HCT116 (cell line): ENCODE data around the gene USP24. TPM values are rescaled to one million over a fixed set of nuclear protein-coding genes. Genes with fewer than 3 reads are reported as not detected.

Experiments
- ATAC-seq: fragments of 200-7000 bp; cut with Tn5 transposase; 2 replicates; pipeline ENCODE4 v1.9.1; 2020; ENCODE audit warnings: mild to moderate bottlenecking, moderate library complexity
- BruUV-seq: library from RNA; stranded (reverse); fragments of 400-500 nt; replicated peaks from 2 replicates; lab custom pipeline; 2021; lab: Mats Ljungman, UMichigan
- CTCF ChIA-PET: fragments of 300-600 bp; sonication (Branson Sonifier 250); formaldehyde crosslinking; loops from one replicate; lab custom pipeline; 2021; ENCODE audit warnings: antibody characterized with exemption; lab: Charles Lee
- POLR2A ChIA-PET: fragments of 300-600, 350-600 bp; sonication (Branson Sonifier 250); formaldehyde crosslinking; loops from one replicate; lab custom pipeline; 2021; ENCODE audit warnings: antibody characterized with exemption; lab: Charles Lee
- RAD21 ChIA-PET, 2 experiments: fragments of 300-600 bp; sonication (Branson Sonifier 250); formaldehyde crosslinking; loops; one replicate each; lab custom pipeline; 2023; ENCODE audit warnings: low total read pairs in 2 of 2; ENCODE audit not compliant: uncharacterized antibody in 2 of 2, unreplicated experiment in 2 of 2, low non-redundant PET in 1 of 2; lab: Charles Lee
- DNase-seq: peaks from one replicate; pipeline ENCODE4 v3.0.0-alpha.2; 2010; ENCODE audit warnings: low read depth, low spot score
- H2AFZ ChIP-seq: fragments of 200-600 bp; shearing (Covaris generic), sonication (generic); 2 replicates; pipeline ENCODE4 v1.6.1; 2017; ENCODE audit warnings: low read depth, mixed run types, mixed read lengths, antibody characterized with exemption, low read length; ENCODE audit not compliant: poor library complexity, severe bottlenecking
- H3K27ac ChIP-seq: 2 replicates; pipeline ENCODE4 v1.5.1; 2012; ENCODE audit warnings: low read depth, low read length
- H3K27me3 ChIP-seq: fragments of 200-600 bp; sonication (generic); 2 replicates; pipeline ENCODE4 v1.6.1; 2016; ENCODE audit warnings: mixed run types, low read length, mixed read lengths; ENCODE audit not compliant: insufficient read depth
- H3K36me3 ChIP-seq, 2 experiments: fragments of 200-500 bp in 1 of 2; fragments of 200-600 bp in 1 of 2; sonication (Bioruptor generic) in 1 of 2; sonication (generic) in 1 of 2; 2 replicates each; pipeline versions ENCODE4 v1.5.1 to v1.6.1; 2014 to 2016; ENCODE audit warnings: low read length in 2 of 2, inconsistent platforms in 1 of 2, mixed read lengths in 1 of 2, mixed run types in 1 of 2; ENCODE audit not compliant: insufficient read depth in 2 of 2, control insufficient read depth in 1 of 2
- H3K4me1 ChIP-seq, 2 experiments: fragments of 200-600 bp in 1 of 2; sonication (generic) in 1 of 2; 2 replicates each; pipeline versions ENCODE4 v1.5.1 to v1.6.1; 2012 to 2017; ENCODE audit warnings: low read length in 2 of 2, inconsistent platforms in 1 of 2, mild to moderate bottlenecking in 1 of 2, mixed read lengths in 1 of 2, mixed run types in 1 of 2, moderate library complexity in 1 of 2; ENCODE audit not compliant: insufficient read depth in 2 of 2, control insufficient read depth in 1 of 2
- H3K4me2 ChIP-seq: fragments of 200-600 bp; sonication (generic); 2 replicates; pipeline ENCODE4 v1.6.1; 2017; ENCODE audit warnings: mixed run types, low read length, mixed read lengths
- H3K4me3 ChIP-seq, 2 experiments: fragments of 200-600 bp in 1 of 2; sonication (generic) in 1 of 2; replicated peaks in 1 of 2; 2 replicates each; pipeline ENCODE4 v1.5.1; 2011 to 2016; ENCODE audit warnings: low read length in 2 of 2, control low read depth in 1 of 2, low read depth in 1 of 2, mild to moderate bottlenecking in 1 of 2, mixed read lengths in 1 of 2, mixed run types in 1 of 2
- H3K79me2 ChIP-seq: fragments of 200-600 bp; sonication (generic); 2 replicates; pipeline ENCODE4 v1.6.1; 2017; ENCODE audit warnings: mild to moderate bottlenecking, mixed run types, low read length, moderate library complexity, mixed read lengths; ENCODE audit not compliant: insufficient read depth
- H3K9ac ChIP-seq: fragments of 200-600 bp; sonication (generic); 2 replicates; pipeline ENCODE4 v1.6.1; 2016; ENCODE audit warnings: low read length, mixed read lengths
- H3K9me2 ChIP-seq: fragments of 200-600 bp; sonication (generic), shearing (Covaris generic); 2 replicates; pipeline ENCODE4 v1.6.1; 2017; ENCODE audit warnings: mixed run types, mild to moderate bottlenecking, moderate library complexity; ENCODE audit not compliant: insufficient read depth
- H3K9me3 ChIP-seq, 2 experiments: fragments of 200-500 bp in 1 of 2; fragments of 200-600 bp in 1 of 2; sonication (Bioruptor generic) in 1 of 2; sonication (generic) in 1 of 2; 2 replicates each; pipeline ENCODE4 v1.6.1; 2014 to 2017; ENCODE audit warnings: low read length in 2 of 2, mixed read lengths in 2 of 2, inconsistent platforms in 1 of 2, low read depth in 1 of 2, mild to moderate bottlenecking in 1 of 2, mixed run types in 1 of 2, moderate library complexity in 1 of 2; ENCODE audit not compliant: control insufficient read depth in 1 of 2, insufficient read depth in 1 of 2
- H4K20me1 ChIP-seq: fragments of 200-600 bp; sonication (generic), shearing (Covaris generic); 2 replicates; pipeline ENCODE4 v1.6.1; 2017; ENCODE audit warnings: mixed run types, mild to moderate bottlenecking, moderate library complexity; ENCODE audit not compliant: insufficient read depth
- CBX3 ChIP-seq: IDR thresholded peaks from 2 replicates; pipeline ENCODE4 v1.6.1; 2012; ENCODE audit warnings: low read depth
- CEBPB ChIP-seq: IDR thresholded peaks from 2 replicates; pipeline ENCODE4 v1.6.1; 2012; ENCODE audit warnings: low read depth
- ELF1 ChIP-seq: IDR thresholded peaks from 2 replicates; pipeline ENCODE4 v1.6.1; 2012; ENCODE audit warnings: low read depth, borderline replicate concordance
- EZH2 ChIP-seq: fragments of 200-600 bp; sonication (generic); IDR thresholded peaks from 2 replicates; pipeline ENCODE4 v1.6.1; 2017; ENCODE audit warnings: antibody characterized with exemption, mixed run types
- EZH2phosphoT487 ChIP-seq: fragments of 200-600 bp; IDR thresholded peaks from 2 replicates; pipeline ENCODE4 v1.6.1; 2018; ENCODE audit warnings: antibody characterized with exemption, borderline replicate concordance
- FOSL1 ChIP-seq: IDR thresholded peaks from 2 replicates; pipeline ENCODE4 v1.6.1; 2012; ENCODE audit warnings: low read depth
- JUND ChIP-seq: IDR thresholded peaks from 2 replicates; pipeline ENCODE4 v1.6.1; 2012
- POLR2AphosphoS5 ChIP-seq: IDR thresholded peaks from 2 replicates; pipeline ENCODE4 v1.6.1; 2011; ENCODE audit warnings: mild to moderate bottlenecking, low read depth, low read length, moderate library complexity
- RAD21 ChIP-seq: IDR thresholded peaks from 2 replicates; pipeline ENCODE4 v1.6.1; 2012; ENCODE audit warnings: low read depth, mild to moderate bottlenecking
- SIN3A ChIP-seq: IDR thresholded peaks from 2 replicates; pipeline ENCODE4 v1.6.1; 2012; ENCODE audit warnings: low read depth
- SP1 ChIP-seq: IDR thresholded peaks from 2 replicates; pipeline ENCODE4 v1.6.1; 2012; ENCODE audit warnings: low read depth
- SRF ChIP-seq: IDR thresholded peaks from 2 replicates; pipeline ENCODE4 v1.6.1; 2012; ENCODE audit warnings: low read depth
- TCF7L2 ChIP-seq: IDR thresholded peaks from 2 replicates; pipeline ENCODE4 v1.7.0; 2011; ENCODE audit warnings: borderline replicate concordance, inconsistent platforms; ENCODE audit not compliant: insufficient read depth, insufficient read length; ENCODE audit errors: extremely low read depth
- YY1 ChIP-seq: IDR thresholded peaks from 2 replicates; pipeline ENCODE4 v1.6.1; 2011; ENCODE audit warnings: low read length, low read depth, moderate library complexity, mild to moderate bottlenecking; ENCODE audit not compliant: insufficient replicate concordance; ENCODE audit errors: extremely low read depth
- ZNF274 ChIP-seq: fragments of 200-500 bp; sonication (Bioruptor generic); IDR thresholded peaks from 2 replicates; pipeline ENCODE4 v1.6.1; 2014; ENCODE audit warnings: mild to moderate bottlenecking, low read depth, low read length, inconsistent platforms
- intact Hi-C: fragments of 100-400 bp; cut with micrococcal nuclease; formaldehyde crosslinking; loops from 2 replicates; pipeline ENCODE4 v1.10.0; 2022
- total RNA-seq: library from RNA; stranded (reverse); gene quantifications from one replicate; pipeline ENCODE4 v1.2.1, GENCODE V29; 2021; ENCODE audit not compliant: unreplicated experiment
- TF ChIP-seq, protein P1 (sequence below): IDR thresholded peaks from 2 replicates; pipeline ENCODE4 v1.6.1; 2012
- TF ChIP-seq, protein P2 (sequence below): IDR thresholded peaks from 2 replicates; pipeline ENCODE4 v1.6.1; 2011; ENCODE audit warnings: mild to moderate bottlenecking, low read length, moderate library complexity; ENCODE audit not compliant: insufficient replicate concordance; ENCODE audit errors: extremely low read depth
- TF ChIP-seq, protein P3 (sequence below): IDR thresholded peaks from 2 replicates; pipeline ENCODE4 v1.6.1; 2012; ENCODE audit warnings: low read depth
- TF ChIP-seq, protein P4 (sequence below): IDR thresholded peaks from 2 replicates; pipeline ENCODE4 v1.6.1; 2012
- TF ChIP-seq, protein P5 (sequence below), 3 experiments: fragments of 200-600 bp in 1 of 3; sonication (generic) in 1 of 3; IDR thresholded peaks in 2 of 3; conservative IDR thresholded peaks in 1 of 3; 2 replicates each; pipeline ENCODE4 v1.5.1; 2012 to 2017; ENCODE audit warnings: low read depth in 2 of 3, low read length in 2 of 3, antibody characterized with exemption in 1 of 3, borderline replicate concordance in 1 of 3, control low read depth in 1 of 3, mild to moderate bottlenecking in 1 of 3, mixed read lengths in 1 of 3, mixed run types in 1 of 3, moderate library complexity in 1 of 3; ENCODE audit not compliant: insufficient read depth in 1 of 3

USP24 gene
- total RNA-seq, 1 experiment from 2014 or later: 34.2 TPM

DNA sequence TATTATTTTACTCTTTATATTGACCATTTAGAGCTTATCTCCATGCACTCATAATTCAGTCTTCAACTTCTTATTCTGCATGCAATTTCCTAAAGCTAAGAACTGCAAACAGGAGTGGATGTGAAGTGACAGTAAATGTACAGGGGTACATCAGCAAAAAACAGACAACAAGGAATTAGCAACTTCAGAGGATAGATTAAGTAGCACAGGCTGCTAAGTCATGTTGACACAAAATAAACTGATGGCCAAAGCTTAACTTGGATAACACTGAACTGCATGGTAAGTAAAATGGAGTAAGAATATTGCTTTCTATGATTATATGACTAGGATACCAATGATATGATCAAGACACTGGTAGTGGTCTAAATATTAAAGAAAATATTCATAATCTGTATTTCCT, 66.5 kb downstream of the USP24 start:
- Histone ChIP-seq H3K9me2 (no peaks in the 10 kb centered on the region), H3K79me2 (no peaks in the 10 kb centered on the region), H3K9ac (no peak overlapping the region), H4K20me1 (no peaks in the 10 kb centered on the region), H2AFZ (no peak overlapping the region), H3K4me3 (no peak overlapping the region), H3K9me3 (no peaks in the 10 kb centered on the region), H3K27me3 (no peaks in the 10 kb centered on the region), H3K4me1 (no peaks in the 10 kb centered on the region), H3K27ac (no peak overlapping the region), H3K4me2 (no peak overlapping the region), H3K36me3 (peaks cover 4 to 8% of the 10 kb centered on the region in 2 experiments; a peak in 2 of 4 replicates)
- ChIA-PET POLR2A (no interaction called here), RAD21 (no interaction called here), CTCF (no interaction called here)
- TF ChIP-seq SP1 (no peak), POLR2AphosphoS5 (no peak), TCF7L2 (no peak), SIN3A (no peak), JUND (no peak), CBX3 (no peak), ZNF274 (no peak), YY1 (no peak), FOSL1 (no peak), RAD21 (no peak), ELF1 (no peak), EZH2 (no peak), EZH2phosphoT487 (no peak), SRF (no peak), CEBPB (no peak)
- TF ChIP-seq, protein P1, sequence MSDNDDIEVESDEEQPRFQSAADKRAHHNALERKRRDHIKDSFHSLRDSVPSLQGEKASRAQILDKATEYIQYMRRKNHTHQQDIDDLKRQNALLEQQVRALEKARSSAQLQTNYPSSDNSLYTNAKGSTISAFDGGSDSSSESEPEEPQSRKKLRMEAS: no peak
- TF ChIP-seq, protein P2, sequence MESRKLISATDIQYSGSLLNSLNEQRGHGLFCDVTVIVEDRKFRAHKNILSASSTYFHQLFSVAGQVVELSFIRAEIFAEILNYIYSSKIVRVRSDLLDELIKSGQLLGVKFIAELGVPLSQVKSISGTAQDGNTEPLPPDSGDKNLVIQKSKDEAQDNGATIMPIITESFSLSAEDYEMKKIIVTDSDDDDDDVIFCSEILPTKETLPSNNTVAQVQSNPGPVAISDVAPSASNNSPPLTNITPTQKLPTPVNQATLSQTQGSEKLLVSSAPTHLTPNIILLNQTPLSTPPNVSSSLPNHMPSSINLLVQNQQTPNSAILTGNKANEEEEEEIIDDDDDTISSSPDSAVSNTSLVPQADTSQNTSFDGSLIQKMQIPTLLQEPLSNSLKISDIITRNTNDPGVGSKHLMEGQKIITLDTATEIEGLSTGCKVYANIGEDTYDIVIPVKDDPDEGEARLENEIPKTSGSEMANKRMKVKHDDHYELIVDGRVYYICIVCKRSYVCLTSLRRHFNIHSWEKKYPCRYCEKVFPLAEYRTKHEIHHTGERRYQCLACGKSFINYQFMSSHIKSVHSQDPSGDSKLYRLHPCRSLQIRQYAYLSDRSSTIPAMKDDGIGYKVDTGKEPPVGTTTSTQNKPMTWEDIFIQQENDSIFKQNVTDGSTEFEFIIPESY: no peak
- TF ChIP-seq, protein P3, sequence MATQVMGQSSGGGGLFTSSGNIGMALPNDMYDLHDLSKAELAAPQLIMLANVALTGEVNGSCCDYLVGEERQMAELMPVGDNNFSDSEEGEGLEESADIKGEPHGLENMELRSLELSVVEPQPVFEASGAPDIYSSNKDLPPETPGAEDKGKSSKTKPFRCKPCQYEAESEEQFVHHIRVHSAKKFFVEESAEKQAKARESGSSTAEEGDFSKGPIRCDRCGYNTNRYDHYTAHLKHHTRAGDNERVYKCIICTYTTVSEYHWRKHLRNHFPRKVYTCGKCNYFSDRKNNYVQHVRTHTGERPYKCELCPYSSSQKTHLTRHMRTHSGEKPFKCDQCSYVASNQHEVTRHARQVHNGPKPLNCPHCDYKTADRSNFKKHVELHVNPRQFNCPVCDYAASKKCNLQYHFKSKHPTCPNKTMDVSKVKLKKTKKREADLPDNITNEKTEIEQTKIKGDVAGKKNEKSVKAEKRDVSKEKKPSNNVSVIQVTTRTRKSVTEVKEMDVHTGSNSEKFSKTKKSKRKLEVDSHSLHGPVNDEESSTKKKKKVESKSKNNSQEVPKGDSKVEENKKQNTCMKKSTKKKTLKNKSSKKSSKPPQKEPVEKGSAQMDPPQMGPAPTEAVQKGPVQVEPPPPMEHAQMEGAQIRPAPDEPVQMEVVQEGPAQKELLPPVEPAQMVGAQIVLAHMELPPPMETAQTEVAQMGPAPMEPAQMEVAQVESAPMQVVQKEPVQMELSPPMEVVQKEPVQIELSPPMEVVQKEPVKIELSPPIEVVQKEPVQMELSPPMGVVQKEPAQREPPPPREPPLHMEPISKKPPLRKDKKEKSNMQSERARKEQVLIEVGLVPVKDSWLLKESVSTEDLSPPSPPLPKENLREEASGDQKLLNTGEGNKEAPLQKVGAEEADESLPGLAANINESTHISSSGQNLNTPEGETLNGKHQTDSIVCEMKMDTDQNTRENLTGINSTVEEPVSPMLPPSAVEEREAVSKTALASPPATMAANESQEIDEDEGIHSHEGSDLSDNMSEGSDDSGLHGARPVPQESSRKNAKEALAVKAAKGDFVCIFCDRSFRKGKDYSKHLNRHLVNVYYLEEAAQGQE: no peak
- TF ChIP-seq, protein P4, sequence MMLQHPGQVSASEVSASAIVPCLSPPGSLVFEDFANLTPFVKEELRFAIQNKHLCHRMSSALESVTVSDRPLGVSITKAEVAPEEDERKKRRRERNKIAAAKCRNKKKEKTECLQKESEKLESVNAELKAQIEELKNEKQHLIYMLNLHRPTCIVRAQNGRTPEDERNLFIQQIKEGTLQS: no peak
- TF ChIP-seq, protein P5, sequence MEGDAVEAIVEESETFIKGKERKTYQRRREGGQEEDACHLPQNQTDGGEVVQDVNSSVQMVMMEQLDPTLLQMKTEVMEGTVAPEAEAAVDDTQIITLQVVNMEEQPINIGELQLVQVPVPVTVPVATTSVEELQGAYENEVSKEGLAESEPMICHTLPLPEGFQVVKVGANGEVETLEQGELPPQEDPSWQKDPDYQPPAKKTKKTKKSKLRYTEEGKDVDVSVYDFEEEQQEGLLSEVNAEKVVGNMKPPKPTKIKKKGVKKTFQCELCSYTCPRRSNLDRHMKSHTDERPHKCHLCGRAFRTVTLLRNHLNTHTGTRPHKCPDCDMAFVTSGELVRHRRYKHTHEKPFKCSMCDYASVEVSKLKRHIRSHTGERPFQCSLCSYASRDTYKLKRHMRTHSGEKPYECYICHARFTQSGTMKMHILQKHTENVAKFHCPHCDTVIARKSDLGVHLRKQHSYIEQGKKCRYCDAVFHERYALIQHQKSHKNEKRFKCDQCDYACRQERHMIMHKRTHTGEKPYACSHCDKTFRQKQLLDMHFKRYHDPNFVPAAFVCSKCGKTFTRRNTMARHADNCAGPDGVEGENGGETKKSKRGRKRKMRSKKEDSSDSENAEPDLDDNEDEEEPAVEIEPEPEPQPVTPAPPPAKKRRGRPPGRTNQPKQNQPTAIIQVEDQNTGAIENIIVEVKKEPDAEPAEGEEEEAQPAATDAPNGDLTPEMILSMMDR (IDR thresholded peaks at IDR 0.05 in 2 of 3, conservative IDR thresholded peaks at IDR 0.05 in 1 of 3; ENCODE audit: borderline replicate concordance in 1 of 3, insufficient read depth in 1 of 3, low read depth in 2 of 3, low read length in 2 of 3): no peak
- DNase-seq: no peak
- no TSS peak for BruUV-seq
- no peak for ATAC-seq
- intact Hi-C loops: loop anchor here (10.0 kb wide), 1 partner anchor 1566 kb away; no protein-coding TSS in a partner anchor
